HCT116 (cell line): ENCODE results near the gene TMEM184B. TPM values are rescaled to one million over a fixed set of nuclear protein-coding genes. Genes with fewer than 3 reads are reported as not detected.

ENCODE experiments used
- ATAC-seq: fragments of 200-7000 bp; cut with Tn5 transposase; 2 replicates; pipeline ENCODE4 v1.9.1; 2020; ENCODE audit warnings: mild to moderate bottlenecking, moderate library complexity
- BruUV-seq: library from RNA; stranded (reverse); fragments of 400-500 nt; replicated peaks from 2 replicates; lab custom pipeline; 2021; lab: Mats Ljungman, UMichigan
- CTCF ChIA-PET: fragments of 300-600 bp; sonication (Branson Sonifier 250); formaldehyde crosslinking; loops from one replicate; lab custom pipeline; 2021; ENCODE audit warnings: antibody characterized with exemption; lab: Charles Lee
- POLR2A ChIA-PET: fragments of 300-600, 350-600 bp; sonication (Branson Sonifier 250); formaldehyde crosslinking; loops from one replicate; lab custom pipeline; 2021; ENCODE audit warnings: antibody characterized with exemption; lab: Charles Lee
- RAD21 ChIA-PET, 2 experiments: fragments of 300-600 bp; sonication (Branson Sonifier 250); formaldehyde crosslinking; loops; one replicate each; lab custom pipeline; 2023; ENCODE audit warnings: low total read pairs in 2 of 2; ENCODE audit not compliant: uncharacterized antibody in 2 of 2, unreplicated experiment in 2 of 2, low non-redundant PET in 1 of 2; lab: Charles Lee
- DNase-seq: peaks from one replicate; pipeline ENCODE4 v3.0.0-alpha.2; 2010; ENCODE audit warnings: low read depth, low spot score
- H2AFZ ChIP-seq: fragments of 200-600 bp; shearing (Covaris generic), sonication (generic); 2 replicates; pipeline ENCODE4 v1.6.1; 2017; ENCODE audit warnings: low read depth, mixed run types, mixed read lengths, antibody characterized with exemption, low read length; ENCODE audit not compliant: poor library complexity, severe bottlenecking
- H3K27ac ChIP-seq: 2 replicates; pipeline ENCODE4 v1.5.1; 2012; ENCODE audit warnings: low read depth, low read length
- H3K27me3 ChIP-seq: fragments of 200-600 bp; sonication (generic); 2 replicates; pipeline ENCODE4 v1.6.1; 2016; ENCODE audit warnings: mixed run types, low read length, mixed read lengths; ENCODE audit not compliant: insufficient read depth
- H3K36me3 ChIP-seq, 2 experiments: fragments of 200-500 bp in 1 of 2; fragments of 200-600 bp in 1 of 2; sonication (Bioruptor generic) in 1 of 2; sonication (generic) in 1 of 2; 2 replicates each; pipeline versions ENCODE4 v1.5.1 to v1.6.1; 2014 to 2016; ENCODE audit warnings: low read length in 2 of 2, inconsistent platforms in 1 of 2, mixed read lengths in 1 of 2, mixed run types in 1 of 2; ENCODE audit not compliant: insufficient read depth in 2 of 2, control insufficient read depth in 1 of 2
- H3K4me1 ChIP-seq, 2 experiments: fragments of 200-600 bp in 1 of 2; sonication (generic) in 1 of 2; 2 replicates each; pipeline versions ENCODE4 v1.5.1 to v1.6.1; 2012 to 2017; ENCODE audit warnings: low read length in 2 of 2, inconsistent platforms in 1 of 2, mild to moderate bottlenecking in 1 of 2, mixed read lengths in 1 of 2, mixed run types in 1 of 2, moderate library complexity in 1 of 2; ENCODE audit not compliant: insufficient read depth in 2 of 2, control insufficient read depth in 1 of 2
- H3K4me2 ChIP-seq: fragments of 200-600 bp; sonication (generic); 2 replicates; pipeline ENCODE4 v1.6.1; 2017; ENCODE audit warnings: mixed run types, low read length, mixed read lengths
- H3K4me3 ChIP-seq, 2 experiments: fragments of 200-600 bp in 1 of 2; sonication (generic) in 1 of 2; replicated peaks in 1 of 2; 2 replicates each; pipeline ENCODE4 v1.5.1; 2011 to 2016; ENCODE audit warnings: low read length in 2 of 2, control low read depth in 1 of 2, low read depth in 1 of 2, mild to moderate bottlenecking in 1 of 2, mixed read lengths in 1 of 2, mixed run types in 1 of 2
- H3K79me2 ChIP-seq: fragments of 200-600 bp; sonication (generic); 2 replicates; pipeline ENCODE4 v1.6.1; 2017; ENCODE audit warnings: mild to moderate bottlenecking, mixed run types, low read length, moderate library complexity, mixed read lengths; ENCODE audit not compliant: insufficient read depth
- H3K9ac ChIP-seq: fragments of 200-600 bp; sonication (generic); 2 replicates; pipeline ENCODE4 v1.6.1; 2016; ENCODE audit warnings: low read length, mixed read lengths
- H3K9me2 ChIP-seq: fragments of 200-600 bp; sonication (generic), shearing (Covaris generic); 2 replicates; pipeline ENCODE4 v1.6.1; 2017; ENCODE audit warnings: mixed run types, mild to moderate bottlenecking, moderate library complexity; ENCODE audit not compliant: insufficient read depth
- H3K9me3 ChIP-seq, 2 experiments: fragments of 200-500 bp in 1 of 2; fragments of 200-600 bp in 1 of 2; sonication (Bioruptor generic) in 1 of 2; sonication (generic) in 1 of 2; 2 replicates each; pipeline ENCODE4 v1.6.1; 2014 to 2017; ENCODE audit warnings: low read length in 2 of 2, mixed read lengths in 2 of 2, inconsistent platforms in 1 of 2, low read depth in 1 of 2, mild to moderate bottlenecking in 1 of 2, mixed run types in 1 of 2, moderate library complexity in 1 of 2; ENCODE audit not compliant: control insufficient read depth in 1 of 2, insufficient read depth in 1 of 2
- H4K20me1 ChIP-seq: fragments of 200-600 bp; sonication (generic), shearing (Covaris generic); 2 replicates; pipeline ENCODE4 v1.6.1; 2017; ENCODE audit warnings: mixed run types, mild to moderate bottlenecking, moderate library complexity; ENCODE audit not compliant: insufficient read depth
- ELF1 ChIP-seq: IDR thresholded peaks from 2 replicates; pipeline ENCODE4 v1.6.1; 2012; ENCODE audit warnings: low read depth, borderline replicate concordance
- EZH2 ChIP-seq: fragments of 200-600 bp; sonication (generic); IDR thresholded peaks from 2 replicates; pipeline ENCODE4 v1.6.1; 2017; ENCODE audit warnings: antibody characterized with exemption, mixed run types
- SIN3A ChIP-seq: IDR thresholded peaks from 2 replicates; pipeline ENCODE4 v1.6.1; 2012; ENCODE audit warnings: low read depth
- TCF7L2 ChIP-seq: IDR thresholded peaks from 2 replicates; pipeline ENCODE4 v1.7.0; 2011; ENCODE audit warnings: borderline replicate concordance, inconsistent platforms; ENCODE audit not compliant: insufficient read depth, insufficient read length; ENCODE audit errors: extremely low read depth
- YY1 ChIP-seq: IDR thresholded peaks from 2 replicates; pipeline ENCODE4 v1.6.1; 2011; ENCODE audit warnings: low read length, low read depth, moderate library complexity, mild to moderate bottlenecking; ENCODE audit not compliant: insufficient replicate concordance; ENCODE audit errors: extremely low read depth
- ZFX ChIP-seq: fragments of 450-650 bp; IDR thresholded peaks from 2 replicates; pipeline ENCODE4 v1.6.1; 2017
- ZNF274 ChIP-seq: fragments of 200-500 bp; sonication (Bioruptor generic); IDR thresholded peaks from 2 replicates; pipeline ENCODE4 v1.6.1; 2014; ENCODE audit warnings: mild to moderate bottlenecking, low read depth, low read length, inconsistent platforms
- intact Hi-C: fragments of 100-400 bp; cut with micrococcal nuclease; formaldehyde crosslinking; loops from 2 replicates; pipeline ENCODE4 v1.10.0; 2022
- total RNA-seq: library from RNA; stranded (reverse); gene quantifications from one replicate; pipeline ENCODE4 v1.2.1, GENCODE V29; 2021; ENCODE audit not compliant: unreplicated experiment
- TF ChIP-seq, protein P1 (sequence below), 3 experiments: fragments of 200-600 bp in 1 of 3; sonication (generic) in 1 of 3; IDR thresholded peaks in 2 of 3; conservative IDR thresholded peaks in 1 of 3; 2 replicates each; pipeline ENCODE4 v1.5.1; 2012 to 2017; ENCODE audit warnings: low read depth in 2 of 3, low read length in 2 of 3, antibody characterized with exemption in 1 of 3, borderline replicate concordance in 1 of 3, control low read depth in 1 of 3, mild to moderate bottlenecking in 1 of 3, mixed read lengths in 1 of 3, mixed run types in 1 of 3, moderate library complexity in 1 of 3; ENCODE audit not compliant: insufficient read depth in 1 of 3
- TF ChIP-seq, protein P2 (sequence below): IDR thresholded peaks from 2 replicates; pipeline ENCODE4 v1.6.1; 2012

TMEM184B gene
- total RNA-seq, 1 experiment from 2014 or later: 66.0 TPM

DNA sequence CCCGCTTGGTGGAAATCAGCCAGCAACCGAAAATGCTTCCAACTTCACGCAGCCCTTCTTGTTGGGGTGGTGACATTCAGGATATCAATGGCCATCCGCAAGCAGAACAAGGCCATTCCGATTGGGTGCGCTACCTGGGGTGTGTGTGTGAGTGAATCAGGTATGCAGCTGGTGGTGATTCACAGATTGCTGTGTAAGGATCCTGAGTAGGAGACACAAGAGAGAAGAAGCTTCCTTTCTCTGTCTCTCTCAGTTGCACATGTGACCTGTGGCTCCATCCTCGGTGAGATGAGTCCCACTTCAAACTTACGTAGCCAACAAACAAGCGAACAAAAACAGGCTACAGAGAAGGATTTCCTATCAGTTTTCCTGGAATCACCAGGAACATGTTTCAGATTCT is 9.6 kb upstream of the TMEM184B start:
- no peak for DNase-seq
- Histone ChIP-seq H3K4me1 (peaks cover 23 to 31% of the 10 kb centered on the region in 2 experiments), H3K9me3 (no peaks in the 10 kb centered on the region), H3K9ac (no peak overlapping the region), H3K27ac (no peak overlapping the region), H3K9me2 (no peaks in the 10 kb centered on the region), H3K4me2 (peak overlapping the region; percentile 48; the same call in 1 of the 2 replicates), H4K20me1 (no peaks in the 10 kb centered on the region), H3K4me3 (no peak overlapping the region), H3K36me3 (no peaks in the 10 kb centered on the region), H2AFZ (no peak overlapping the region), H3K79me2 (no peaks in the 10 kb centered on the region), H3K27me3 (no peaks in the 10 kb centered on the region)
- RAD21 ChIA-PET: no interaction called here
- POLR2A ChIA-PET: interaction anchor here (0.7 kb wide), 1 partner anchor 47 kb away, joined by 3 read pairs; no protein-coding TSS in a partner anchor
- TF ChIP-seq YY1: no peak
- TF ChIP-seq ZNF274: no peak
- TF ChIP-seq, protein P1, sequence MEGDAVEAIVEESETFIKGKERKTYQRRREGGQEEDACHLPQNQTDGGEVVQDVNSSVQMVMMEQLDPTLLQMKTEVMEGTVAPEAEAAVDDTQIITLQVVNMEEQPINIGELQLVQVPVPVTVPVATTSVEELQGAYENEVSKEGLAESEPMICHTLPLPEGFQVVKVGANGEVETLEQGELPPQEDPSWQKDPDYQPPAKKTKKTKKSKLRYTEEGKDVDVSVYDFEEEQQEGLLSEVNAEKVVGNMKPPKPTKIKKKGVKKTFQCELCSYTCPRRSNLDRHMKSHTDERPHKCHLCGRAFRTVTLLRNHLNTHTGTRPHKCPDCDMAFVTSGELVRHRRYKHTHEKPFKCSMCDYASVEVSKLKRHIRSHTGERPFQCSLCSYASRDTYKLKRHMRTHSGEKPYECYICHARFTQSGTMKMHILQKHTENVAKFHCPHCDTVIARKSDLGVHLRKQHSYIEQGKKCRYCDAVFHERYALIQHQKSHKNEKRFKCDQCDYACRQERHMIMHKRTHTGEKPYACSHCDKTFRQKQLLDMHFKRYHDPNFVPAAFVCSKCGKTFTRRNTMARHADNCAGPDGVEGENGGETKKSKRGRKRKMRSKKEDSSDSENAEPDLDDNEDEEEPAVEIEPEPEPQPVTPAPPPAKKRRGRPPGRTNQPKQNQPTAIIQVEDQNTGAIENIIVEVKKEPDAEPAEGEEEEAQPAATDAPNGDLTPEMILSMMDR (IDR thresholded peaks at IDR 0.05 in 2 of 3, conservative IDR thresholded peaks at IDR 0.05 in 1 of 3; ENCODE audit: borderline replicate concordance in 1 of 3, insufficient read depth in 1 of 3, low read depth in 2 of 3, low read length in 2 of 3): no peak
- TF ChIP-seq, protein P2, sequence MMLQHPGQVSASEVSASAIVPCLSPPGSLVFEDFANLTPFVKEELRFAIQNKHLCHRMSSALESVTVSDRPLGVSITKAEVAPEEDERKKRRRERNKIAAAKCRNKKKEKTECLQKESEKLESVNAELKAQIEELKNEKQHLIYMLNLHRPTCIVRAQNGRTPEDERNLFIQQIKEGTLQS: no peak
- TF ChIP-seq TCF7L2: no peak
- TF ChIP-seq EZH2: no peak
- TF ChIP-seq ELF1: no peak
- TF ChIP-seq SIN3A: no peak
- no peak for TF ChIP-seq ZFX
- no peak for ATAC-seq
- intact Hi-C loops: no loop called here
- CTCF ChIA-PET: no interaction called here
- BruUV-seq: no TSS peak
